Measurements from ENCODE around the gene EIPR1.

EIPR1 gene

DNA sequence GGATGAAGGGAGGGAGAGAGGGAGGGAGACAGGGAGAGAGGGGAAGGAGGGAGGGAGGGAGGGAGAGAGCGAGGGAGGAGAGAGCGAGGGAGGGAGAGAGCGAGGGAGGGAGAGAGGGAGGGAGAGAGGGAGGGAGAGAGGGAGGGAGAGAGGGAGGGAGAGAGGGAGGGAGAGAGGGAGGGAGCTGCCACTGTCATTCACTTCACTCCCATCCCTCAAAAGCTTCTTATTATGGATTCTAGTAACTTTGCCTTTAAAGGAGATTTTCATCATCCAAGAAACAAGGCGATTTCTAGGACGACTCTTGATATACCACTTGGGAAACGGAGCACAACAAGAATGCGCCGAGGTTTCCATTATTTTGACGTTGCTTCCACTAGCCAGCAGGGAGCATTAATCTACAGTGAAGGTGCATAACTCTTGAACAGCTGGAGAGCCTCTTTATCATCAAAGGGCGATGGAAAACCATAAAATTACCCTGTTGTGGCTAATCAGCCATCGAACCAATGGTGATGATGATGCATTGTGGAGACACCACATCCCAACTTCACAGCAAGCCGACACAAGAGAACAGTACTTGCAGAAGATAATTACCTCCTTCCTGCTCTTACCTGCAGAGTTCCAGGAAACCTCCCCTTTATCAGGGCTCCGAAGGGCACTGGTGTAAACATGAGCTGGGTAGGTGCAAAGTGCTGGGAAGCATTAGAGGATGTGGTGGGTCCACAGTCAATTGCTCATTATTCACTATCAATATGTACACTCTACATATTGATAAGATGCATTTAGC is 130.5 kb downstream of the EIPR1 start:
- WGBS (ENCODE audit: insufficient coverage, insufficient read length), result no CpG with 5 or more reads among the region's 13 CpGs
- H3K9me3 ChIP-seq (ENCODE audit: control insufficient read depth, insufficient read depth, low read length), result no peaks in the 10 kb centered on the region; the same call in 1 of the 2 replicates
- H3K27ac ChIP-seq (ENCODE audit: low read length), result no peak overlapping the region
- H3K4me3 ChIP-seq (ENCODE audit: low read length), result no peak overlapping the region
- no peaks in the 10 kb centered on the region for H3K27me3 ChIP-seq (ENCODE audit: control insufficient read depth, insufficient read depth, low read length)
- DNase-seq (ENCODE audit: low read depth, low spot score), result no peak
- peaks cover 2% of the 10 kb centered on the region; the same call in 1 of the 2 replicates for H3K4me1 ChIP-seq (ENCODE audit: control insufficient read depth, insufficient read depth, low read length)
- H3K36me3 ChIP-seq (ENCODE audit: control insufficient read depth, insufficient read depth, low read length), result no peaks in the 10 kb centered on the region

DNA sequence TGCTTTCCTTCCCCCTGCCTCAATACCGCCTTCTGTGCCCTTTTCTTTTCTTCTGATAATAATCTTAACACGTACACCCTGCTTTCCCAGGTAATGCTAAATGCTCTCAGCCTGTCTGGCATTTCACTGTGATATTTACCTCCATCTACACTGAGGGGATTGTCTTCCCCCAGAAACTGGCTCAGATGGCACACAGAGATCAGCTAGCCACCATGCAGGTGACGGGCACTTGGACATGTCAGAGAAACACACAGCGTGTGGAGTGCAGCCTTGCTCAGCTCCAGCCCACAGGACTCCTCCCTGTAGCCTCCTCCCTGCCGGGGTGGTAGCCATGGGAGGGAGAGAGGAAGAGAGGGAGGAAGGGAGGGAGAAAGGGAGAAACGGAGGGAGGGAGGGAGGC is 131.2 kb downstream of the EIPR1 start:
- WGBS (ENCODE audit: insufficient coverage, insufficient read length), result no CpG with 5 or more reads among the region's 6 CpGs
- H3K4me3 ChIP-seq (ENCODE audit: low read length), result no peak overlapping the region
- peaks cover 2% of the 10 kb centered on the region; the same call in 1 of the 2 replicates for H3K4me1 ChIP-seq (ENCODE audit: control insufficient read depth, insufficient read depth, low read length)
- no peaks in the 10 kb centered on the region; the same call in 1 of the 2 replicates for H3K9me3 ChIP-seq (ENCODE audit: control insufficient read depth, insufficient read depth, low read length)
- no peaks in the 10 kb centered on the region for H3K27me3 ChIP-seq (ENCODE audit: control insufficient read depth, insufficient read depth, low read length)
- H3K36me3 ChIP-seq (ENCODE audit: control insufficient read depth, insufficient read depth, low read length), result no peaks in the 10 kb centered on the region
- no peak for DNase-seq (ENCODE audit: low read depth, low spot score)
- H3K27ac ChIP-seq (ENCODE audit: low read length), result no peak overlapping the region

DNA sequence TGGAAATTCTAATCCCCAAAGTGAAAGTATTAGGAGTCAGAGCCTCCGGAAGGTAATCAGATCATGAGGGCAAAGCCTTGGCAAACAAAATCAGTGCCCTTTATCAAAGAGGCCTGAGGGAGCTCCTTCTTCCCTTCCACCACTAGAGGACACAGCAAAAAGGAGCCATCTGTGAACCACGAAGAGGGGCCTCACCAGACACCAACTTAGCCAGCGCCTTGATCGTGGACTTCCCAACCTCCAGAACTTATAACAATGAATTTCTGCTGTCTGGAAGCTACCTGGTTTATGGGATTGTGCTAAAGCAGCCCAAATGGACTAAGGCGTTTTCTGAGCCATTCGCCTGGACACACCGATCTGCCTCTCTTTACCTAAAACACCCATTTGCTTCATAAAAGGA is 133.1 kb downstream of the EIPR1 start:
- H3K36me3 ChIP-seq (ENCODE audit: control insufficient read depth, insufficient read depth, low read length), result no peaks in the 10 kb centered on the region
- no peaks in the 10 kb centered on the region for H3K9me3 ChIP-seq (ENCODE audit: control insufficient read depth, insufficient read depth, low read length)
- no peak overlapping the region for H3K27ac ChIP-seq (ENCODE audit: low read length)
- H3K27me3 ChIP-seq (ENCODE audit: control insufficient read depth, insufficient read depth, low read length), result no peaks in the 10 kb centered on the region
- peaks cover 2% of the 10 kb centered on the region; the same call in 1 of the 2 replicates for H3K4me1 ChIP-seq (ENCODE audit: control insufficient read depth, insufficient read depth, low read length)
- DNase-seq (ENCODE audit: low read depth, low spot score), result no peak
- no peak overlapping the region for H3K4me3 ChIP-seq (ENCODE audit: low read length)
- WGBS (ENCODE audit: insufficient coverage, insufficient read length), result no CpG with 5 or more reads among the region's 7 CpGs

DNA sequence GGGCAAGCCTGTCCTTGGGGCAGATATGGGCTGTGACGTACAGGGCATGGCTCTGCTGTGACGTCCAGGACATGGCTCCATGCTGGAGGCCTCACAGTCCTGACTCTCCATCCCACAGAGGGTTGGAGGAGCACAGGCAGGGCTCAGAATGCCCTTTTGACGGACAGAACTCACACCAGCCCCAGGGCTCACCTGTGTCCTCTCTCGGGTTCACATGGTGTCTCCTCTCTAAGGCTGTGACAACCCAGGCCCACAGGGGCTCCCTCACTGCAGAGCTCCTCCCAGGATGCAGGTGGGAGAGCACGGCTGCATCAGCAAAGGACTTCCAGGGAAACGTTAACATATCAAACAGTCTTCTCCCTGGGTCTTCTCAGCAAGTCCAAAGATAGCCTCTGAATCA is 133.8 kb downstream of the EIPR1 start:
- no CpG with 5 or more reads among the region's 6 CpGs for WGBS (ENCODE audit: insufficient coverage, insufficient read length)
- no peak overlapping the region for H3K27ac ChIP-seq (ENCODE audit: low read length)
- H3K36me3 ChIP-seq (ENCODE audit: control insufficient read depth, insufficient read depth, low read length), result no peaks in the 10 kb centered on the region
- no peaks in the 10 kb centered on the region for H3K27me3 ChIP-seq (ENCODE audit: control insufficient read depth, insufficient read depth, low read length)
- H3K4me3 ChIP-seq (ENCODE audit: low read length), result no peak overlapping the region
- H3K9me3 ChIP-seq (ENCODE audit: control insufficient read depth, insufficient read depth, low read length), result no peaks in the 10 kb centered on the region
- no peak for DNase-seq (ENCODE audit: low read depth, low spot score)
- peaks cover 2% of the 10 kb centered on the region; the same call in 1 of the 2 replicates for H3K4me1 ChIP-seq (ENCODE audit: control insufficient read depth, insufficient read depth, low read length)

DNA sequence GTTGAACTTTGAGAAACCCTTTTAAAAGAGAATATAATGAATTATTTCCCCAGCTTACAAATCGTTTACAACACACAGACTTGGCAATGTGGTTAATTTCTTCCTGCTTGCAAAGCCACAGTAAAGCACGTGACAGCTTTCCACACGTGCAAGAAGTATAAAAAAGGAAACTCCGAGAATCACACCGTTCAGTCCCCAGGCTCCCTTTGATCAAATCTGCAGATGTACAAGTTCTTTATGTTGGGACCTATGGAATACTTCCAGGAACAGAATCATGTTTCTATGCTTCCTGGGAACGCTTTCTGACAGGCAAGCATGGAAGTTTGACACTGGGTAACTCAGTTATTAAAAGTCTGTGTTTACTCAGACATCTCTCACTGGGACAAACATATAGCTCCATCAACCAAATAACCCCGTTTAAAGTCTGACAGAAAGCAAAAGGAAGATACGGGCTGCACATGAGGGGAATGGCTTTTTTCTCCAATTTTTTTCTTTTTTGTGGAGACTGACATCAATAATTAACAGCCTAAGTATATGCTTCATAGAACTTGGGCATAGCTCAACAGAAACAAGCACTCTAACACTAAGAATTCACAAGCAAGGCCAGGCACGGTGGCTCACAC is 134.8 kb downstream of the EIPR1 start:
- no CpG with 5 or more reads among the region's 9 CpGs for WGBS (ENCODE audit: insufficient coverage, insufficient read length)
- H3K4me3 ChIP-seq (ENCODE audit: low read length), result no peak overlapping the region
- no peaks in the 10 kb centered on the region for H3K27me3 ChIP-seq (ENCODE audit: control insufficient read depth, insufficient read depth, low read length)
- no peak overlapping the region for H3K27ac ChIP-seq (ENCODE audit: low read length)
- no peaks in the 10 kb centered on the region for H3K36me3 ChIP-seq (ENCODE audit: control insufficient read depth, insufficient read depth, low read length)
- DNase-seq (ENCODE audit: low read depth, low spot score), result no peak
- H3K4me1 ChIP-seq (ENCODE audit: control insufficient read depth, insufficient read depth, low read length), result peaks cover 2% of the 10 kb centered on the region; the same call in 1 of the 2 replicates
- no peaks in the 10 kb centered on the region for H3K9me3 ChIP-seq (ENCODE audit: control insufficient read depth, insufficient read depth, low read length)

DNA sequence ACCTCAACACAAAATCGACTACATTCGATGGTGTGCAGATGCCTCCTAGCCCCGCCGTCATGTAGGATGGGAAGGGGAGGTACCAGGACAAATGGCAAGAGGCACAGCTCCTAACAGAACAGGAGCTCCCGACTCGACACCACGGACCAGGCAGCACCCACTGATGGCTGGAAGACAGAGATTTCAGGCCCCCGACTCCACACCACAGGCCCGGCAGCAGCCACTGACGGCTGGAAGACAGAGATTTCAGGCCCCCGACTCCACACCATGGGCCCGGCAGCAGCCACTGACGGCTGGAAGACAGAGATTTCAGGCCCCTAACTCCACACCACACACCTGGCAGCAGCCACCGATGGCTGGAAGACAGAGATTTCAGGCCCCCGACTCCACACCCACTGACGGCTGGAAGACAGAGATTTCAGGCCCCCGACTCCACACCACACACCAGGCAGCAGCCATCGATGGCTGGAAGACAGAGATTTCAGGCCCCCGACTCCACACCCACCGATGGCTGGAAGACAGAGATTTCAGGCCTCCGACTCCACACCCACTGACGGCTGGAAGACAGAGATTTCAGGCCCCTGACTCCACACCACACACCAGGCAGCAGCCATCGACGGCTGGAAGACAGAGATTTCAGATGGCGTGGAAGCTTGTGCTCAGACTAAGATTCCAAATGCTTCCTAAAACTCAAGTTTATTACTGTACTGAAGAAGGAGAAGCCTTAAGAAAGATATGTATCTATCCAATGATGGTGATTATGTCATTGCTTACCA is 135.5 kb downstream of the EIPR1 start:
- no peak for DNase-seq (ENCODE audit: low read depth, low spot score)
- no peaks in the 10 kb centered on the region for H3K36me3 ChIP-seq (ENCODE audit: control insufficient read depth, insufficient read depth, low read length)
- H3K4me3 ChIP-seq (ENCODE audit: low read length), result no peak overlapping the region
- no peaks in the 10 kb centered on the region for H3K9me3 ChIP-seq (ENCODE audit: control insufficient read depth, insufficient read depth, low read length)
- H3K4me1 ChIP-seq (ENCODE audit: control insufficient read depth, insufficient read depth, low read length), result peaks cover 2% of the 10 kb centered on the region; the same call in 1 of the 2 replicates
- no CpG with 5 or more reads among the region's 25 CpGs for WGBS (ENCODE audit: insufficient coverage, insufficient read length)
- no peak overlapping the region for H3K27ac ChIP-seq (ENCODE audit: low read length)
- H3K27me3 ChIP-seq (ENCODE audit: control insufficient read depth, insufficient read depth, low read length), result no peaks in the 10 kb centered on the region

DNA sequence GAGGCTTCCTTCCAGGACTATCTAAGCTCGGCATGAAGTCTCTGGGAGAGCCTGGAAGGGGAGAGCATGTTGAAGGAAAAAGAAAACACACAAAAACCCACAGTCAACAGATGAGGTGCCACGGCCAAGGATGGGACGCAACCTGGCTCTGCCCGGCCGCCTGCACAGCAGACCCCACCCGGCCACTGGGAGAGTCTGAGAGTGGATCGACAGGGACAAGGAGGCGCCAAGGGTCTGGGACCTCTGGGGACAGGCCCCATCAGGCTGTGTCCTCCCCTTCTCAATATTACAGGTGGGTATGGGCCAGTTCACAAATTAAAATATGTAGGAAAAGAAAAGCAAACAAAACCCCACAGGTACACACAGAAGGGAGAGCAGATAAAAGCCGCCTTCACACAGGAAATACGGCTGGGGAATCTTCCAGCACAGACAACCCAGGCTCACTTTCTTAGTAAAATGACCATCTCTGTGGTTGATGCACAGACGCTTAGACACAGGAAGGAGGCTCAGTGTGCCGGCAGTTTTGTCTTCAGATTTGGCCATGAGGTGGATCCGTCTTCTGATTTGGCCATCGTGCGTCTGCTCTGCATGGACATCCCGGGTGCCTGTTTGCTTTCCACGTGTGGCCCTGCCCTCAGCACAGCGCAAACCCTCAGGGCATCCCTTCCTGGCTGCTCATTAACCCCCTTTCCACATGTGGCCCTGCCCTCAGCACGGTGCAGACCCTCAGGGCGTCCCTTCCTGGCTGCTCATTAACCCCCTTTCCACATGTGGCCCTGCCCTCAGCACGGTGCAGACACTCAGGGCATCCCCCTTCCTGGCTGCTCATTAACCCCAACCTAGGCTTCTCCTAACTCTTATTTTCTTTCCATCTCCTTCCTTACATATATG is 138.4 kb downstream of the EIPR1 start:
- Histone ChIP-seq H3K36me3 (ENCODE audit: control insufficient read depth, insufficient read depth, low read length) (no peaks in the 10 kb centered on the region), H3K9me3 (ENCODE audit: control insufficient read depth, insufficient read depth, low read length) (no peaks in the 10 kb centered on the region), H3K4me1 (ENCODE audit: control insufficient read depth, insufficient read depth, low read length) (peaks cover 2% of the 10 kb centered on the region; the same call in 1 of the 2 replicates), H3K27me3 (ENCODE audit: control insufficient read depth, insufficient read depth, low read length) (no peaks in the 10 kb centered on the region), H3K4me3 (ENCODE audit: low read length) (no peak overlapping the region), H3K27ac (ENCODE audit: low read length) (no peak overlapping the region)
- DNase-seq (ENCODE audit: low read depth, low spot score), result no peak
- WGBS (ENCODE audit: insufficient coverage, insufficient read length), result no CpG with 5 or more reads among the region's 21 CpGs

DNA sequence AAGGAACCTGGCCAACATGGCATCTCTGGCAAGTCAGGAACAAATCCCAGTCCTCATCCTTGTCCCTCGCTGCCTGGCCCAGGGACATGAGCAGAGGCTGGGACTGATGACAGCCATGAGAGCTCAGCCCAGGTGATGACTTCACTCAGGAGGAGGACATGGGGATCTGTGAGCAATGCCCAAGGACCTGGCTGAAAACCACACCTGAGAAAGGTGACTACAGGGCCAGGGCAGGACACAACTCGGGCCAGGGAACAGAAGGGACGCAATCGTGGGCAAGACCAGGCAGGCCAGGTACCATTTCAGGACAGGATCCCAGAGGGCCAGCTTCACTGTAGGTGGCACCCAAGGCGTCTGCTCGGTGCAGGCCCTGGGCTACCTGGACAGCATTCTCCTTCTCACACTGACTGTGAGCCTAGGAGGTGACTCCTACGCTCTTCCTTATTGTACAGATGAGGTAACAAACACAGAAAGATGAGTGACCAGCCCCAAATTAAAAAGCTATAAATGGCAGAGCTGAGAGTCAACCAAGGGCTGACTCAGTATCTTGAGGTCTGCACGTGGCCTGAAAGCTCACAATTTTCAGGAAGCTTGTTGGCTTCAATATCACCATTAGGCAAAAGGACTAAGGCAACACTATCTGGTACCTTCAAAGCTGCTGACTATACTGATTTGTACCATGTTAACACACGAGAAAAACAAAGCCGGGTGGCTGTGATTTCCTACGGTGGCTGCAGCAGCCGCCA is 141.1 kb downstream of the EIPR1 start:
- Histone ChIP-seq H3K27me3 (ENCODE audit: control insufficient read depth, insufficient read depth, low read length) (no peaks in the 10 kb centered on the region), H3K27ac (ENCODE audit: low read length) (no peak overlapping the region), H3K9me3 (ENCODE audit: control insufficient read depth, insufficient read depth, low read length) (no peaks in the 10 kb centered on the region), H3K36me3 (ENCODE audit: control insufficient read depth, insufficient read depth, low read length) (no peaks in the 10 kb centered on the region), H3K4me3 (ENCODE audit: low read length) (no peak overlapping the region), H3K4me1 (ENCODE audit: control insufficient read depth, insufficient read depth, low read length) (no peaks in the 10 kb centered on the region)
- DNase-seq (ENCODE audit: low read depth, low spot score), result no peak
- WGBS (ENCODE audit: insufficient coverage, insufficient read length), result no CpG with 5 or more reads among the region's 12 CpGs

DNA sequence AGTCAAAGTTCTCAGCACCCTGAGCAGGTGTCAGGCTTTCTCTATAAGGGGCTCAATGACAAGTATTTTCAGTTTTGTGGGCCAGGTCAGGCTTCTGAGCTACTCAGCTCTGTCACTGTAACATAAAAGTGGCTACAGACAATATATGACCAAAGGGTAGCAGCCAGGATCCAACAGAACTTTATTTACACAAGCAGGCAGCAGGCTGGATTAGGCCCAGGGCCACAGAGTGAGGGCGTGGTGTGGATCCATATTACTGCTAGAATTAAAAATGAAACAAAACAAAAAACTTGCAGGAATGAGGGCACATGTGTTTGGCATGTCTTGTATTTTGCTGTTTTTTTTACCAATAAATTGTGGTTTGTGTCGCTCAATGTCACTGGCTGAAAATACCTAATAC is 143.7 kb downstream of the EIPR1 start:
- no CpG with 5 or more reads among the region's 2 CpGs for WGBS (ENCODE audit: insufficient coverage, insufficient read length)
- no peak overlapping the region for H3K27ac ChIP-seq (ENCODE audit: low read length)
- H3K4me1 ChIP-seq (ENCODE audit: control insufficient read depth, insufficient read depth, low read length), result no peaks in the 10 kb centered on the region
- no peak overlapping the region for H3K4me3 ChIP-seq (ENCODE audit: low read length)
- no peaks in the 10 kb centered on the region for H3K36me3 ChIP-seq (ENCODE audit: control insufficient read depth, insufficient read depth, low read length)
- no peak for DNase-seq (ENCODE audit: low read depth, low spot score)
- H3K9me3 ChIP-seq (ENCODE audit: control insufficient read depth, insufficient read depth, low read length), result no peaks in the 10 kb centered on the region; the same call in 1 of the 2 replicates
- no peaks in the 10 kb centered on the region for H3K27me3 ChIP-seq (ENCODE audit: control insufficient read depth, insufficient read depth, low read length)
